Measurements from ENCODE around the gene ESM1.
"Not testable (repeated sequence)": the region's sequence is repeated elsewhere in the genome, so short reads cannot be mapped to it uniquely, and the experiment has no call there.

Gene ESM1, protein sequence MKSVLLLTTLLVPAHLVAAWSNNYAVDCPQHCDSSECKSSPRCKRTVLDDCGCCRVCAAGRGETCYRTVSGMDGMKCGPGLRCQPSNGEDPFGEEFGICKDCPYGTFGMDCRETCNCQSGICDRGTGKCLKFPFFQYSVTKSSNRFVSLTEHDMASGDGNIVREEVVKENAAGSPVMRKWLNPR

DNA sequence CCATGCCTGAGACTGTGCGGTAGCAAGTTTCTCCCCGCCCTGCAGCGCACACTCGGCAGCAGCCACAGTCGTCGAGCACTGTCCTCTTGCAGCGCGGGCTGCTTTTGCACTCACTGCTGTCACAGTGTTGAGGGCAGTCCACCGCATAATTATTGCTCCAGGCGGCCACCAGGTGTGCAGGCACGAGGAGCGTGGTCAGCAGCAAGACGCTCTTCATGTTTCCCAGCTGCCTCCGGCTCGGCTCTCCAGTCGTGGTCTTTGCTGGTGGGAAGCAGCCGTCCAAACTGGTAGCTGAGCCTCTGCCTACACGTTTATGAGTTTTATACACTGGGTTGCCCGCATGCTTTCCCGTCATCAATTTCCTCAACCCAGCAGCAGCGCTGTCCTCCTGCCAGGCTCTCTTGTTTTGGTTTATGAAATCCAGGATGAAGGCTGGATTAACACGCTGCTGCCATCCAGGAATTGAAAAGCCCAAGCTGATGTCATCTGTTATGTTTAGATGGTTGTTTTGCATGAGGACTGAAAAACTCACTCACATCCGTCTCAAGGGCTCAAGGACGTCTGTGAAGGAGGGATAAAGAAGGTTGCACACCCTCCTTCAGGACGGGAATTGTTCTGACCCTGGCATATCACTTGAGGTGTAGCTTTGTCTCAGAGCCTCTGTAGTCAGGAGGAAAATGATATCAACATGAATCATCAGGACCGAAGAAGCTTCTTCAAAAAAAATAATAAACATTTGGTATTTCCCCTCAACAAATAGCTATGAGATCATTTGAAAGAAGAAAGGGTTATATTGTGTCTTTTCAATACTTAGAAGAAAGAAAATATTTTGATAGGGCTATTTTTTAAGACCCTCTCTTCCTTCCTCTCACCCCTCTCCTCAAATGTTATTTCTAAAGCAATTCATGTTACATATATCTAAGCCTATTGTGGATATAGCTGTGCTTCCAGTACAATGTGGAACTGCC lies at the start of gene ESM1:
ESM1 (minus strand) TSS at position 293 of the 968 bp plus-strand sequence; CDS start at position 217, 76 bp downstream.
- DNase-seq, result no peak

DNA sequence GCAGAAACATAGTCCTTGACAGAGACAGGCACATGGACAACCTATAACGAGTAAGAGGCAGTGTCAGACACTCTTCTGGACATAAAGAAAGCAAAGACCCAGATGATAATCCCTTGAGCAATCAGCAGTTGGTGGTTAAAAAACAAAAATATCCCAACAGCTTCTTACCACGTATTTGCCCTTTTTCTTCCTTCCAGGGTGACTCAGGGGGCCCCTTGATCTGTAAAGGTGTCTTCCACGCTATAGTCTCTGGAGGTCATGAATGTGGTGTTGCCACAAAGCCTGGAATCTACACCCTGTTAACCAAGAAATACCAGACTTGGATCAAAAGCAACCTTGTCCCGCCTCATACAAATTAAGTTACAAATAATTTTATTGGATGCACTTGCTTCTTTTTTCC lies 48.2 kb upstream of the ESM1 start:
- no peak for DNase-seq

DNA sequence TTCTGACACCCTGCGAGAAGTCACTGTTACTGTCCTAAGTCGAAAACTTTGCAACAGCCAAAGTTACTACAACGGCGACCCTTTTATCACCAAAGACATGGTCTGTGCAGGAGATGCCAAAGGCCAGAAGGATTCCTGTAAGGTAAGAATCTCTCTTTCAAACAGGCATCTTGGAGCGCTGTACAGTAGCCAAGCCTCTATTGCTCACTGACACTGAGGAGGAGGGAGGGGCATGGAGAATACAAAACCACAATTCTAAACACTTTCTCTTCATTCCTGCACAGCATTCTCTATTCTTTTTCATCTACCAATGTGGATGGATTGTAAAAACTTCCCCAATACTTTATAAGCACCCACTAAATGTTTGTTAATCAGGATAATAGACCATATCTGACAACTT lies 46.1 kb upstream of the ESM1 start:
- DNase-seq, result no peak

DNA sequence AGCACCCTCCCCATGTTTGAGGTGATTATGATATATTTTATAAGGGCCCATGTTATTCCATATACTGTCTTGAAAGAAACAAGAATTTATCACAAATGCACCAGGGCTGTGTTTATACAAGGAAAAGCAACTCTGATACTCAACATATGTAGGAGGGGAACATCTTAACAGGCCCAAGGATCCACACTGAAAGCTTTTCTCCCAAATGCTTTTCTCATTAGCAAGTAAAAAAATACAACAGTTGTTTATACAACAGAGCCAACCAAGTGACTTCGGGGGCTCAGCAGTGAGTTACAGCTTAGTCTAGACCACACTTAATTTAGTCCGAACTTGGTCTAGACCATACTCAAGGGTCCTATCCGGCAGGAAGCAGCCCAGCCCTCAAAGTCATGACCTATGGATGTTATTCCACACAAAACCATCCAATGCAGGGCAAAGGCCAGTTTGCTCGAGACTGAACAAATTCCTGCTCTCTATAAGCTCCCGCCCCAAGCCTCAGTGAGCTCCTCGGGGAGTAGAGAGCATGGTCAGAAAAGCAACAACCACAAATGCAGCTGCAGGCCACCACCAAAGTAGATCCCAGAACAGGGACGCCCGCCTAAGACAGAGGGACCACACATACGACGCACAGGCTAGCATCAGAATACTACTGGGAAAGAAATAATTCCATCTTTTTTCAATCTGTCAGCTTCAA lies 45.4 kb upstream of the ESM1 start:
- no peak for DNase-seq

DNA sequence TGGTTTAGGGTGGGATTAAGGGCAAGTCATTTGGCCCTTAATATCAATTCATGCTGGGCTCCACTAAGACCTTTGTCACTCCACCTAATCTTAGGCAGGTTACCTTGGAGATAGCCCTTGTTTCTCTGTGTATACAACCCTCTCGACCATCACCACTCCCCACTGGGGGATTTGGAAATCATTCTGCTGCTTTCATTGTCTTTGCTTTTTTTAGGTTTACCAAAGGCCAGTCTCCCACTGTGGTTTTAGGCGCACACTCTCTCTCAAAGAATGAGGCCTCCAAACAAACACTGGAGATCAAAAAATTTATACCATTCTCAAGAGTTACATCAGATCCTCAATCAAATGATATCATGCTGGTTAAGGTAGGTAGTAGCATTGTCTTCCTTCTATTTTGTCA lies 44.8 kb upstream of the ESM1 start:
- no peak for DNase-seq

DNA sequence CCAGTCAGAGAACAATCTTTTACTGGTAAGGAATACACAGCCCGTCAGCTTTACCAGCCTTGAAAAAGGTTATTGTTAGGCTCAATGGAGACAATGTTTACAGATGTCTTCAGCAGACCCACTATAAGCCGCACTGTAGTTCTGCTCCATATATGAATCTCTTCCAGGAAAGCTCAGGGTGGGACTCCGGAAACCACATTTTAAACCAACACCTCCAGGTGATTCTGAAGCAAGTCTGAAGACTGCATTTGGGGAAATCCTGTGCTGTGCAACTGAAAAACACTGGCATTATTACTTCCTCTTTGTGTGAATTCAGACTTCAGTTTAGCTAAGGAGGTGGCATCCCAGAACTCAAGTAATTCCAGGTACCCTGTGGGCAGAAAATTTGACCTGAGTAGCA lies 42.2 kb upstream of the ESM1 start:
- no peak for DNase-seq

DNA sequence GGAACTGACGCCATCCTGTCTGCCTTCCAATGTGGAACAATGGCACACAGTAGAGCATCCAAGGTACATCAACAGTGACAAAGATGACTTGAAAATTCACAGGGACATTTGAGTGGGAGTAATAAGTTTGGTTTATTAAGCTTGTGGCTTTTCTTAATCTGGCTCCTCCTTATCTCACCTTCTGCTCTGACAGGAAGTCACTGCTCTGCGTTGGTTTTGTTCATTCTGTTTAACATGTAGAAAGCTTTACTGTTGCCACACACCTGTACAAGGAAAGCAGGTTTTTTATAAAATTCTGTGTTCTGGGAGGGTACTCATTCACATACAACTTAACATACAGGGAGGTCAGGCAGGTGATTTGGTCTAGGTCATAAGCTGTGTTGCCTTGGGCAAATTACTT lies 37.1 kb upstream of the ESM1 start:
- no peak for DNase-seq

DNA sequence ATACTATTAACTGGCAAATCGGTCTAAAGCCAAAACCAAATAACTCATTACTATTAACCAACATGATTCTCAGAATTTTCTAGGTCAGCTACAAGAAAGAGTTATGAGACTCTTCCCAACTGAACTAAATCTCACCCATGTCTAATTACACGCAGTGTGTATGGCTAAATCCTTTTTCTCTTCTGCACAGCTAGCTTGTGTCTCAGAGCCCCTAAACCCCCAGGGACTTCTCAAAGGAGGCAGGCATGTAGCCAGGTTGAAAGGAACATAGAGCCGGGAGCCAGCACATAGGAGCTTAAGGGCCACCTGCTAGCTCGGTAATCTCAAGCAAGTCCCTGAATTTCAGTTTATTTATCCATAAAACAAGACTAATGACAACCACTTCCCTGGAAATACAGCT lies 36.4 kb upstream of the ESM1 start:
- no peak for DNase-seq

DNA sequence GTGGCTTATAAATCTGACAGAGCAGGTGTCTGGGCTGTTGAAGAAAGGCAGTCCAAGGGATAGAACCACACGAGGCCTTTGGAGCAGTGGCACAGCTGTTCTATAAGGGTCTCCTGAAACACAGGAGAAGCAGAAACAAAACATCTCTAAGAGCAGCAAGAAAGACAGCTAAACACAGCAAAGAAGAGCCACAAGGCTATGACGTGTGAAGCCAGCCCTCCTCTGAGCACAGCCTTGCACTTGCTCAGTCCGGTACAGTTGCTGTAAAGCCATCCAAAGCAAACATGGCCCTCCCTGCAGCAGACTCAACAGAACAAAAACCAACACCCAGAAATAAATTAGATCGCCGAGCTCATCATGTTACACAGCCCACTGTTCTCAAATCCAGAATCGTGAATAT lies 36.0 kb upstream of the ESM1 start:
- DNase-seq, result no peak

DNA sequence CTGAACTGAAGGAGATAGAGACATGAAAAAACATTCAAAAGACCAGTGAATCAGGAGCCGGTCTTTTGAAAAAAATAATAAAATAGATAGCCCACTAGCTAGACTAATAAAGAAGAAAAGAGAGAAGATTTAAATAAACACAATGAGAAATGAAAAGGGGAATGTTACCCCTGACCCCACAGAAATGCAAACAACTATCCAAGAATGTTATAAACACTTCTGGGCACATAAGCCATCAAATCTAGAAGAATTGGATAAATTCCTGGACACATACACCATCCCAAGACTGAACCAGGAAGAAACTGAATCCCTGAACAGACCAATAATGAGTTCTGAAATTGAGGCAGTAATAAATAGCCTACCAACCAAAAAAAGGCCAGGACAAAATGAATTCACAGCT lies 24.8 kb upstream of the ESM1 start:
- DNase-seq, result not testable (repeated sequence)

DNA sequence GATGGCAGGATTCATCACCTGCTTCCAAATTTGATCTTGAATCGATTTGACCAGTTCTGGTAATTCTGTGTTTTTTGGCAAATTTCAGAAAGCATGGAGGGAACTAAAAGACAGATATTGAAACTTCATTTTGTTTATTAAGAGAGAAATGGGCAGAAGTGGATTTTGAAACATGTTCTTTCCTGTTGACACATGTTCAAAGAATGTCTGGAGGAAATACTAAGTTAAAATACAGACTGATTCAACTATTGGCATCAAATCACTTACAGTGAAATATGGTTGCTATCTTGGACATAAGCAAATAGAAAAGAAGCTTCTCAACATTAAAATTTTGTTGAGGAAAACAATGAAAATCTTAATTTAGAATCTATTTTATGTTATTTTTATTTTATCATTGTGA lies 19.3 kb upstream of the ESM1 start:
- DNase-seq, result no peak

DNA sequence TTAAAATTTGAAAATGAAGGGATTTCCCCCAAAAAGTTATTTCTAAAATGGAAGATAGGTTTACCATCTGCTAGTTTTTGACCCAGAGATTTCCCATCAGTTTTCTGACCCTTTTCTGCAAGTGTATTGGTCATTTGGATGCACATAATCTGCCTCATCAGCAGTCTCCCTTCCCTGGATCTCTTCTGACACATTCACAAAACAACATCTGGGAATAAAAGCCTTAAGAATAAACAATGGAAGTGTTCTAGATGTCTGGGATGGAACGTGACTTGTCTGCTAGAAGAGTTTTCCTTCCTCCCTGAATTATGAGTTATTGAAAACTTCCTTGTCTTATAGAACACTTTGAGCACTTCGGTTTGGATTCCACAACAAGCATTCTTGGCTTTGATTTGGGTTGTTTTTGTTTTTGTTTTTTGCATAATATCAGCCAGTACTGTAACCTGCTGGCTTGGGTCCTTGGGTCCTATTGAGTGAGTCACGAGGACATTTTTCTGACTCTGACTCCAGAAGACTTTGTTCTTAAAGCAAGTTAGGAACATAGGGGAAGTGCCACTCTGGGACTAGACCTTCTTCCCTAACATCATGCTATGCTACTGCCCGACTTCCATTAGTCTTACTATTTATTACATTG lies 18.2 kb upstream of the ESM1 start:
- DNase-seq, result no peak

DNA sequence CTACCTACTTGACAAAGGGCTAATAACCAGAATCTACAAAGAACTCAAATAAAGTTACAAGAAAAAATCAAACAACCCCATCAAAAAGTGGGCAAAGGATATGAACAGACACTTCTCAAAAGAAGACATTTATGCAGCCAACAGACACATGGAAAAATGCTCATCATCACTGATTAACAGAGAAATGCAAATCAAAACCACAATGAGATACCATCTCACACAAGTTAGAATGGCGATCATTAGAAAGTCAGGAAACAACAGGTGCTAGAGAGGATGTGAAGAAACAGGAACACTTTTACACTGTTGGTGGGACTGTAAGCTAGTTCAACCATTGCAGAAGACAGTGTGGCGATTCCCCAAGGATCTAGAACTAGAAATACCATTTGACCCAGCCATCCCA lies 16.8 kb upstream of the ESM1 start:
- DNase-seq, result not testable (repeated sequence)

DNA sequence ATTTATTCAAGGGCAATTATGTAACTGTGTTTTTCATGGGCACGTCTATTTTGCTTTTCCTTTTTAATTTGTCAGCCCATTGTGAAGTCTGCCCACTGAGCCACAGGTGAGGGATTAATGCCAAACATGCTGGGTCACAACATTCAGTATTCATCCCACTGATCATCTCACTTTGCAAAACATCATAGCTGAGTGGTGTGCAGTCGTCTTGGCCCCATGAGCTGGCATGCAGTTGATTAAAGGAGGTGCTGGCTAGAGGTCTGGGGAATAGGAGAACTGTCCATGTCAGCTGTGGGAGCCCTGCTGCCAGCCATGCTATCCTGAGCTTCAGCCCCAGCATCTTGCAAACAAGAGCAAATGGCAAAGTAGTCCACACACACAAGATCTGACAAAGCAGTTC lies 11.7 kb upstream of the ESM1 start:
- DNase-seq, result no peak

DNA sequence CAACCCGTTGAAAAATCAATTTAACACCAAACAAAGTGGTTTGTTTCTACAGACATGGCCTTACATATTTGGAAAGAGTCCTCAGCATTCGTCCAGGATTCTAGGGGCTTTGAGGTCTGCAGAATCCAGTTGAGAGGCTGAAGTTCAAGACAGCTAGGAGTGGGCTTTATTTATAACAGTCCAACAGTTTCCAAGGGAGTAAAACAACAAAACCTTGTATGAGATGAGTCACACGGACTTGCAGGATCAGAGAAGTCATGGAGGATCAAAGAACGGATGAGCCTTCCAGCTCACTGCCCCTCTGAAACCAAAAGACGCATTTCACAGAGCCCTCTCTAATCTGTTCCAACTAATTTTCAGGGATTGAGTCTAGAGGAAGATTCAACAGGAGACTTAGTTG lies 11.1 kb upstream of the ESM1 start:
- DNase-seq, result no peak

DNA sequence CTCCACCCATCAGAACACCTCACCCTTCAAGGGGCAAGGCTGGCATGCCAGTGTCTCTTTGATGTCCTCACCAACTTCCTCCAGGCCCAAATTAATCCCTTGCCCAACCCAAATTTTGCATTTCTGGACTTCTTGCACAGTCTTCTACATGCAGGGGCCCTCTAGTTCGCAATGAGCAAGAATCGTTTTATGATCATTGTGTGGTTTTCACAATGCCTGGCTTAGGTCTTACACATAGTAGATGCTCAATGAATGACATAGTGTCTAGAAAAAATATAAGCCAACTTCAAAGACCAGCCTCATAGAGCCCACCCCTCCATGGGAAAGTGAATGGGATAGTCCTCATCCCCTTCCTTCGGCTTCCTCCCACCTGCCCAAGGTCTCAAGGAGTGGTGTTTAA lies 9.8 kb upstream of the ESM1 start:
- DNase-seq, result no peak

DNA sequence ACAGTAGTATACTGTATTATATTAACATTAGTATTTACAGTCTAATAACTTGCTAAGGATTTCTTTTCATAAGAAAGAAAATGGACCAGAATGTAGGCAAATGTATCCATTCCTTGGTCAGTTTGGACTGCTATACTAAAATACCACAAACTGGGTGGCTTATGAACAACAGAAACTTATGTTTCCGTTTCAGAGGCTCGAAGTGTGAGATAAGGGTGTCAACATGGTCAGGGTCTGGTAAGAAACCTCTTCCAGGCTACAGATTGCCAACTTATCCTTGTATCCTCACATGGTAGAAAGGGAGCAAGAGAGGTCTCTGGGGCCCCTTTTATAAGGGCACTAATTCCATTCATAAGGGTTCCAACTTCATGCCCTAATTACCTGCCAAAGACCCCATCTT lies 9.2 kb upstream of the ESM1 start:
- no peak for DNase-seq

DNA sequence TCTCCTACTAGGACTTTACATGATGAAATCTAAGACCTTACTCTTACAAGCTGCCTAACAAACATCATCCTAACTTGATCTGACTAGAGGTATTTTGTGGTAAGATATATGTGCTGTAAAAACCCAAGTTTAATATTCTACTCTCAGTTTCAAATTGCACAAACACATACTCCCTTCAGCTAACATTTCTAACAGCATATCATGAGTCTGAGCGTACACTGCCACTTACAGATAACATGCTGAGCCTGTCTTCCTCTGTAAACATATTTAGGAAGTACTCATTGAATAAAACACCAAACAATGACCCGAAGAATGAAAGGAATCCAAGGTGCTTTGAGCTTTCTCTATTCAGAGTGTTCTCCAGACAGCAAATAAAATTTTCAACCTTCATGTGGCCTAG lies 7.9 kb upstream of the ESM1 start:
- no peak for DNase-seq

DNA sequence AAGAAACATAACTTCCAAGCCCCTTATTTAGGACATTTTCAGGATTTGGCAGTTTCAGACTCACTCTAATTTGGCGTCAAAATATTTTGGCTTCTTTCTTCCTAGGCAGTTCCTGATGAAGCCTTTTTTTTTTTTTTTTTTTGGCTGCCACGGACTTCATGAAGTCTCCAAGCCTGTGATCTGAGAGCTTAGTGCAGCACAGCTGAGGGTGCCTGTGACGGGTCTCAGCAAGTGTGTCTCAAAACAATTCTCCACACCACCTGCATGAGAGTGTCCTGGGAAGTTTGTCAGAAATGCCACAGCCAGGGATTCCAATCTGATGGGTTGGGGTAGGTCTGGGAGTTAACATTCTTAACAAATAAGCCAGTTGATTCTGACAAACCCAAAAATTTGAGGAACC lies 6.0 kb upstream of the ESM1 start:
- DNase-seq, result no peak

DNA sequence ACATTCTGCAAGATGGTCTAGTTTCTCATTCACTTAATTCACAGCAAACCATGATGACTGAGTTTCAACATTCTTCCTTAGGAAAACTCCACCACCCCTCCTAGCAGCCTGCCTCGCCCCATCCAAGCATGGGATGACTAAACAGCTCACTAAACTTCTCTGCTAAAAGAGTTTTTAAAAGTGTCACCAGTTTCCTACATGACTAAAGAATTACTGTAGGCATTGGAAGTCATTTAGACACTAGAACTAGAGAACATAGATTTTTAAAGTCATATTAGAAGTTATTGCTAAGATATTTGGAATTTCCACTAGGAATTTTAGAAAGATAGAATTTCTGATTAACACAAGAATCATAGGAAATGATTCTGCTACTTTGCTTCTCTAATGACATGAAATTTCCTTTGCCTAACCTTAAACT lies 5.5 kb upstream of the ESM1 start:
- DNase-seq, result no peak

DNA sequence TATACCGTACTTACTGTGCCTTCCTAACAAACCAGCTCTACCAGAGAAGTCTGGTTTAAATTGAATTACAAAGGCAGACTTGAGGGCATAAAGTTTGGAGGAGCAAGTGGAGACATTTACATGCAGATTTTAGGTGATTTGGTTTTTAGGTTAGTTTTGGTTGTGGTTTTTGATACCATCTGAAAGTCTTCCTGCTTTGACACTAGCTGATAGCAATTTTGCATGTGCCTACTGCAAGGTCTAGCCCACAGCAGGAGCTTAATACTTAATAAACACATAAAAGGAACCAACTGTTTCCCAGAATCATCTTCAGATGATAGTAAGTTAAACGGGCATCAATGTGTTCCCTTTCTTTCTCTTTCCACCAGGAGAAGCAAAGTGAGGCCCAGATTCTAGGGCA lies 3.4 kb upstream of the ESM1 start:
- DNase-seq, result no peak

DNA sequence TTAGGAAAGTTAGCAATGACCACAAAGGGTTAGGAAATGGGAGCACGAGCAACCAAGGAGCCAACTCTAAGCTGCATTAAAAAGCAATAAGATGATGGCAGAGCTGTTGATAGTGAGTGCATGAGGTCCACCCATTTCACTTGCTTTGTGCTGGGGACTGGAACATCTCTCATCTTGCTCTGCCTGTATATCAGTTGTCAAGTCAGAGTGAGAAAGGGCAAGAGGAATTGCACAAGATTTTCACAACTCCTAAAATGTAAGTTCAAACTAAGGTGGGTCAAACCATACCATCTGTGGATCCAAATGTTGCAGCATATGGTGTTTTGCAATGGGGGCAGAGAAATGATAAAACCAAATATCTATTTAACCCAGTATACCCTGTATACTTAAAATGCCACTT lies 2.8 kb upstream of the ESM1 start:
- no peak for DNase-seq

DNA sequence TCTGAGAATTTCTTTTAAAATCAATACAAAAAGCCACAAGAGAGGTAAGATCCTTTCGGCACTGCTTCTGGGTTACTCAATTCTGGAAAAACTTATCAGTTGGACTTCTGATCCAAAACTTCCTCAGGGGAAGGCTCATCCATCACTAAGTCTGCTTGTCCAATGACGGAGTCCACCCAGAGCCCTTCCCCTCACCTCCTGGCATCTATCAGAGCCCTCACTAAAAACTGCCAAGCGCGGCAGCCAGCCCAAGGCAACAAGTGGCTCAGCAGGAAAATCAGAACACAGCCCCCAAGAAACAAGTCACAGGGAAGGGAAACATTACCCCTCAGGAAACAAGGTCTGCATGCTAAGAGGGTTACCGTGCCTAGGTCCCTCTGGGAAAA lies 869 bp upstream of the ESM1 start:
- DNase-seq, result no peak

DNA sequence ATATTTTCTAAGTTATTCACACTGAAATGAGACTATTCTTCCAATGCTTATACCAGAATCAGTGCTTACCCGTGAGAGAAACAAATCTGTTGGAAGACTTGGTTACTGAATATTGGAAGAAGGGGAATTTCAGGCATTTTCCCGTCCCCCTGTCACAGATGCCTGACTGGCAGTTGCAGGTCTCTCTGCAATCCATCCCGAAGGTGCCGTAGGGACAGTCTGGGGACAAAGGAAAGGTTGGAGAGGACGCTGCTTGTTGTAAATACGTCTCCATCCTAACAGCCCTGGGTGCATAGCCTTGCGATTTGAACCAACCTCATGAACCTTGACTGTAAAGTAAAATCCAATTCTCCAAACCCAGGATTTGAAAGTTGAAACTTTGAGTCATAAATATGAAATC lies 3.5 kb downstream of the ESM1 start:
- no peak for DNase-seq
